H1 (cell line): ENCODE data around the gene SH3PXD2A. TPM values are rescaled to one million over a fixed set of nuclear protein-coding genes. Genes with fewer than 3 reads are reported as not detected.

ENCODE experiments used
- CTCF ChIA-PET: fragments of 300-600 bp; sonication (Branson Sonifier 250); formaldehyde crosslinking; loops from one replicate; lab custom pipeline; 2021; ENCODE audit not compliant: partially characterized antibody; lab: Charles Lee
- POLR2A ChIA-PET: fragments of 300-600 bp; sonication (Branson Sonifier 250); formaldehyde crosslinking; loops from one replicate; lab custom pipeline; 2021; ENCODE audit warnings: inconsistent platforms; ENCODE audit not compliant: partially characterized antibody; lab: Charles Lee
- DNase-seq, 2 experiments: peaks; one replicate each; pipeline versions ENCODE4 v3.0.0 to v3.0.0-alpha.2; 2010 to 2022; ENCODE audit warnings: low spot score in 2 of 2, low read depth in 1 of 2, mixed read lengths in 1 of 2
- FAIRE-seq: peaks from 2 replicates; lab custom pipeline; 2011; peaks lifted over from hg19 to GRCh38; lab: Jason Lieb, UNC
- H2AFZ ChIP-seq: 2 replicates; pipeline ENCODE4 v1.8.1; 2012; ENCODE audit warnings: low read length, inconsistent platforms
- H2AK5ac ChIP-seq: 2 replicates; pipeline ENCODE4 v1.6.1; 2013; ENCODE audit warnings: low read depth, low read length
- H2BK120ac ChIP-seq: replicated peaks from 2 replicates; pipeline ENCODE3; 2013; ENCODE audit warnings: low read depth, low read length, inconsistent platforms
- H2BK12ac ChIP-seq: 2 replicates; pipeline ENCODE4 v1.6.1; 2013; ENCODE audit warnings: low read depth, low read length
- H2BK15ac ChIP-seq: 2 replicates; pipeline ENCODE4 v1.6.1; 2013; ENCODE audit warnings: low read length
- H2BK20ac ChIP-seq: 2 replicates; pipeline ENCODE4 v1.6.1; 2013; ENCODE audit warnings: low read length
- H2BK5ac ChIP-seq: 2 replicates; pipeline ENCODE4 v1.6.1; 2013; ENCODE audit warnings: low read depth, low read length
- H3K14ac ChIP-seq: 2 replicates; pipeline ENCODE4 v1.6.1; 2013; ENCODE audit warnings: inconsistent platforms; ENCODE audit not compliant: insufficient read length
- H3K18ac ChIP-seq: 2 replicates; pipeline ENCODE4 v1.6.1; 2013; ENCODE audit warnings: low read length; ENCODE audit errors: extremely low read depth
- H3K23ac ChIP-seq: 2 replicates; pipeline ENCODE4 v1.6.1; 2013; ENCODE audit warnings: inconsistent platforms; ENCODE audit not compliant: insufficient read length
- H3K23me2 ChIP-seq: 2 replicates; pipeline ENCODE4 v1.6.1; 2013; ENCODE audit warnings: low read depth, low read length
- H3K27ac ChIP-seq: 2 replicates; pipeline ENCODE4 v1.6.1; 2011; ENCODE audit warnings: low read depth, low read length, inconsistent platforms
- H3K27me3 ChIP-seq, 4 experiments: replicated peaks in 1 of 4; 1 replicate in 1 of 4; 2 replicates in 3 of 4; pipeline versions ENCODE4 v1.6.1 to v1.8.1; 2011 to 2013; ENCODE audit warnings: low read length in 3 of 4, mild to moderate bottlenecking in 3 of 4, inconsistent platforms in 2 of 4, mixed read lengths in 2 of 4, moderate library complexity in 1 of 4; ENCODE audit not compliant: control insufficient read depth in 3 of 4, insufficient read depth in 3 of 4; ENCODE audit errors: extremely low read depth in 1 of 4
- H3K36me3 ChIP-seq, 4 experiments: 2 replicates each; pipeline versions ENCODE4 v1.6.1 to v1.8.1; 2011 to 2013; ENCODE audit warnings: mild to moderate bottlenecking in 4 of 4, low read length in 3 of 4, moderate library complexity in 2 of 4, control low read depth in 1 of 4, inconsistent platforms in 1 of 4; ENCODE audit not compliant: insufficient read depth in 4 of 4, control insufficient read depth in 2 of 4
- H3K4ac ChIP-seq: replicated peaks from 2 replicates; pipeline ENCODE3; 2013; ENCODE audit warnings: low read length, low read depth, mixed read lengths, inconsistent platforms; ENCODE audit not compliant: insufficient read length
- H3K4me1 ChIP-seq, 4 experiments: replicated peaks in 1 of 4; 1 replicate in 1 of 4; 2 replicates in 3 of 4; pipeline versions ENCODE4 v1.6.1 to v1.8.1; 2011 to 2013; ENCODE audit warnings: low read length in 3 of 4, inconsistent platforms in 2 of 4, mixed read lengths in 1 of 4; ENCODE audit not compliant: insufficient read depth in 4 of 4, control insufficient read depth in 3 of 4
- H3K4me2 ChIP-seq, 2 experiments: 2 replicates each; pipeline versions ENCODE4 v1.6.1 to v1.8.1; 2011 to 2013; ENCODE audit warnings: low read depth in 2 of 2, low read length in 2 of 2, control low read depth in 1 of 2, inconsistent platforms in 1 of 2, mild to moderate bottlenecking in 1 of 2; ENCODE audit not compliant: insufficient read depth in 1 of 2
- H3K4me3 ChIP-seq, 4 experiments: fragments of 200-600, 300-600 bp in 1 of 4; sonication (generic), shearing (Covaris generic), sonication (Bioruptor Twin) in 1 of 4; 2 replicates each; pipeline versions ENCODE4 v1.5.1 to v1.8.1; 2011 to 2016; ENCODE audit warnings: low read length in 4 of 4, low read depth in 3 of 4, control low read depth in 2 of 4, inconsistent platforms in 2 of 4, mild to moderate bottlenecking in 2 of 4, mixed read lengths in 1 of 4, moderate library complexity in 1 of 4; ENCODE audit not compliant: insufficient read depth in 2 of 4; ENCODE audit errors: extremely low read depth in 1 of 4
- H3K56ac ChIP-seq: replicated peaks from 2 replicates; pipeline ENCODE3; 2013; ENCODE audit warnings: low read depth, mild to moderate bottlenecking, mixed read lengths, low read length, inconsistent platforms; ENCODE audit not compliant: insufficient read length
- H3K79me1 ChIP-seq: 2 replicates; pipeline ENCODE4 v1.6.1; 2013; ENCODE audit warnings: low read depth, low read length, control low read depth
- H3K79me2 ChIP-seq, 2 experiments: 2 replicates each; pipeline versions ENCODE4 v1.6.1 to v1.8.1; 2012 to 2013; ENCODE audit warnings: low read length in 2 of 2, mild to moderate bottlenecking in 2 of 2, inconsistent platforms in 1 of 2; ENCODE audit not compliant: insufficient read depth in 2 of 2, control insufficient read depth in 1 of 2
- H3K9ac ChIP-seq, 4 experiments: replicated peaks in 1 of 4; 1 replicate in 1 of 4; 2 replicates in 3 of 4; pipeline versions ENCODE4 v1.6.1 to v1.8.1; 2011 to 2013; ENCODE audit warnings: low read depth in 3 of 4, low read length in 3 of 4, control low read depth in 2 of 4, mild to moderate bottlenecking in 2 of 4, moderate library complexity in 2 of 4, inconsistent platforms in 1 of 4; ENCODE audit errors: extremely low read depth in 1 of 4
- H3K9me3 ChIP-seq, 2 experiments: 2 replicates each; pipeline versions ENCODE4 v1.6.1 to v1.8.1; 2012 to 2013; ENCODE audit warnings: mild to moderate bottlenecking in 2 of 2, moderate library complexity in 2 of 2, control low read depth in 1 of 2, inconsistent platforms in 1 of 2, low read depth in 1 of 2, low read length in 1 of 2, mixed read lengths in 1 of 2; ENCODE audit not compliant: insufficient read depth in 2 of 2
- H4K20me1 ChIP-seq, 2 experiments: replicated peaks in 1 of 2; 2 replicates each; pipeline versions ENCODE3 to v1.8.1; 2011 to 2013; ENCODE audit warnings: inconsistent platforms in 2 of 2, low read length in 2 of 2, mild to moderate bottlenecking in 1 of 2; ENCODE audit not compliant: insufficient read depth in 2 of 2, control insufficient read depth in 1 of 2
- H4K5ac ChIP-seq: 2 replicates; pipeline ENCODE4 v1.6.1; 2013; ENCODE audit warnings: low read length, low read depth, mixed read lengths, inconsistent platforms; ENCODE audit not compliant: insufficient read length
- H4K8ac ChIP-seq: 2 replicates; pipeline ENCODE4 v1.8.0; 2013; ENCODE audit warnings: mild to moderate bottlenecking, moderate library complexity, low read length, inconsistent platforms; ENCODE audit not compliant: insufficient read depth; ENCODE audit errors: extremely low read depth
- H4K91ac ChIP-seq: replicated peaks from 2 replicates; pipeline ENCODE3; 2013; ENCODE audit warnings: low read length, mixed read lengths, inconsistent platforms; ENCODE audit not compliant: insufficient read length
- ASH2L ChIP-seq: fragments of 200-600, 300-600 bp; sonication (generic); IDR thresholded peaks from one replicate; pipeline ENCODE4 v1.7.1; 2017; ENCODE audit warnings: low read length
- BACH1 ChIP-seq: IDR thresholded peaks from 2 replicates; pipeline ENCODE4 v1.6.1; 2012; ENCODE audit warnings: low read length, improper control_type of control experiment
- CREB1 ChIP-seq: IDR thresholded peaks from 2 replicates; pipeline ENCODE4 v1.6.1; 2012; ENCODE audit warnings: inconsistent platforms
- EZH2 ChIP-seq: fragments of 200-600 bp; sonication (generic); IDR thresholded peaks from 2 replicates; pipeline ENCODE4 v1.7.1; 2012; ENCODE audit warnings: low read depth, mild to moderate bottlenecking, moderate library complexity, low read length, inconsistent platforms; ENCODE audit not compliant: severe bottlenecking
- JUND ChIP-seq: IDR thresholded peaks from 2 replicates; pipeline ENCODE4 v1.6.1; 2011; ENCODE audit warnings: mild to moderate bottlenecking, improper control_type of control experiment, low read length
- NRF1 ChIP-seq: IDR thresholded peaks from 2 replicates; pipeline ENCODE4 v1.6.1; 2011; ENCODE audit warnings: mild to moderate bottlenecking, low read depth, low read length, improper control_type of control experiment
- PHF8 ChIP-seq: fragments of 200-600 bp; sonication (generic); conservative IDR thresholded peaks from 2 replicates; pipeline ENCODE4 v1.7.1; 2012; ENCODE audit warnings: low read depth, mild to moderate bottlenecking, inconsistent platforms, low read length, moderate library complexity
- SIX5 ChIP-seq: IDR thresholded peaks from 2 replicates; pipeline ENCODE4 v1.6.1; 2011; ENCODE audit warnings: mild to moderate bottlenecking, low read depth, low read length
- SP4 ChIP-seq: IDR thresholded peaks from 2 replicates; pipeline ENCODE4 v1.6.1; 2012; ENCODE audit warnings: low read length, inconsistent platforms
- SUZ12 ChIP-seq: fragments of 200-600 bp; sonication (generic); IDR thresholded peaks from 2 replicates; pipeline ENCODE4 v1.6.1; 2012; ENCODE audit warnings: mild to moderate bottlenecking, inconsistent platforms, low read length, moderate library complexity, mixed read lengths
- USF2 ChIP-seq: IDR thresholded peaks from 2 replicates; pipeline ENCODE4 v1.6.1; 2011; ENCODE audit warnings: low read length, improper control_type of control experiment
- ZNF274 ChIP-seq: IDR thresholded peaks from 2 replicates; pipeline ENCODE4 v1.7.0; 2012; ENCODE audit warnings: low read length, borderline replicate concordance; ENCODE audit errors: extremely low read depth
- WGBS, 2 experiments: shearing (Covaris generic) in 1 of 2; methylation state at CpG; one replicate each; pipeline versions ENCODE4 v1.1.6 to v1.1.7; 2013 to 2015; ENCODE audit warnings: low lambda C conversion rate in 2 of 2, mixed read lengths in 2 of 2, inconsistent platforms in 1 of 2, low coverage in 1 of 2, missing lambda C conversion rate in 1 of 2; ENCODE audit not compliant: insufficient replicate concordance in 2 of 2, insufficient coverage in 1 of 2, insufficient read length in 1 of 2; ENCODE audit errors: extremely low coverage in 1 of 2, missing lambda C conversion rate in 1 of 2; 5-methylcytosine and 5-hydroxymethylcytosine counted together
- polyA plus RNA-seq, 7 experiments: library from polyadenylated mRNA; depleted of rRNA in 3 of 7; stranded (reverse) in 5 of 7; unstranded in 2 of 7; fragments of >200 nt in 5 of 7; fragments of 200-250 nt in 2 of 7; gene quantifications; 1 replicate in 5 of 7; 2 replicates in 1 of 7; 4 replicates in 1 of 7; pipeline versions ENCODE4 v1.2.1 to v1.2.3, GENCODE V29; 2011 to 2013; ENCODE audit warnings: missing spikeins in 2 of 7, mixed read lengths in 2 of 7
- total RNA-seq: library from RNA; stranded (reverse); fragmentation: NEBNext Ultra II Directional; extraction: Animal tissue kit (Norgen Biotek cat#: 25700); gene quantifications from 2 replicates; pipeline ENCODE4 v1.2.1, GENCODE V29; 2021

SH3PXD2A gene
- total and polyA plus RNA-seq, 2 of the 8 experiments (the other 6 are each of a cell fraction or from before 2014, with no cell fraction given), result 5.4 to 16.3 TPM

GRCh38 chr10:103895411-103896186 is 40.2 kb upstream of the SH3PXD2A start:
- CTCF ChIA-PET, result interaction anchor here (1.0 to 1.8 kb wide), 4 partner anchors 11 to 184 kb away, joined by 3 to 8 read pairs (median 6); no protein-coding TSS in a partner anchor
- no peak overlapping the region for H3K4me2 ChIP-seq
- FAIRE-seq, result no peak
- TF ChIP-seq SP4 (no peak), ASH2L (no peak), NRF1 (no peak), USF2 (no peak), PHF8 (no peak), SIX5 (no peak), CREB1 (no peak), EZH2 (no peak), JUND (no peak), BACH1 (no peak), SUZ12 (no peak), ZNF274 (no peak)

More at GRCh38 chr10:103895411-103896186, 40.2 kb upstream of the SH3PXD2A start:
- POLR2A ChIA-PET, result no interaction called here
- Histone ChIP-seq H2AK5ac (no peak overlapping the region), H3K9me3 (no peaks in the 10 kb centered on the region), H2BK20ac (no peak overlapping the region), H3K23ac (no peak overlapping the region), H3K18ac (no peak overlapping the region), H3K27me3 (no peaks in the 10 kb centered on the region), H3K27ac (no peak overlapping the region), H4K8ac (no peak overlapping the region), H2BK15ac (no peak overlapping the region), H3K56ac (no peak overlapping the region), H3K36me3 (peaks cover 0 to 2% (median 0%) of the 10 kb centered on the region in 4 experiments; a peak in 3 of 8 replicates), H4K20me1 (no peaks in the 10 kb centered on the region), H4K91ac (no peak overlapping the region), H2AFZ (no peak overlapping the region), H2BK120ac (no peak overlapping the region), H3K23me2 (no peaks in the 10 kb centered on the region), H4K5ac (no peak overlapping the region), H3K4ac (no peak overlapping the region), H3K4me3 (no peak overlapping the region), H3K14ac (no peak overlapping the region), H2BK12ac (no peak overlapping the region), H2BK5ac (no peak overlapping the region), H3K79me1 (no peaks in the 10 kb centered on the region), H3K9ac (no peak overlapping the region), H3K79me2 (no peaks in the 10 kb centered on the region), H3K4me1 (peaks cover 0 to 2% (median 0%) of the 10 kb centered on the region in 4 experiments; a peak in 2 of 7 replicates)
- WGBS, 2 experiments, result 93% methylated on average over 9 of the region's 9 CpGs; no CpG with 5 or more reads in 1 of the 2 experiments
- no peak for DNase-seq
